Urinary bladder (tissue), 4 donors: ENCODE data around the gene PLAAT4. TPM values are rescaled to one million over a fixed set of nuclear protein-coding genes. Genes with fewer than 3 reads are reported as not detected.
"Not testable (repeated sequence)": the region's sequence is repeated elsewhere in the genome, so short reads cannot be mapped to it uniquely, and the experiment has no call there.

Experiments
- DNase-seq: peaks from one replicate; pipeline ENCODE4 v3.0.0-alpha.2; 2015; ENCODE audit errors: extremely low spot score
- H3K27ac ChIP-seq: one replicate; pipeline ENCODE4 v1.5.1; 2013; ENCODE audit warnings: low read depth, mild to moderate bottlenecking, moderate library complexity
- H3K36me3 ChIP-seq: one replicate; pipeline ENCODE4 v1.6.1; 2013; ENCODE audit warnings: mild to moderate bottlenecking, moderate library complexity; ENCODE audit not compliant: insufficient read depth
- H3K4me1 ChIP-seq: one replicate; pipeline ENCODE4 v1.6.1; 2013; ENCODE audit warnings: mild to moderate bottlenecking, moderate library complexity; ENCODE audit not compliant: insufficient read depth
- H3K4me3 ChIP-seq: one replicate; pipeline ENCODE4 v1.5.1; 2013; ENCODE audit warnings: low read depth, low read length
- WGBS: extraction: QIAGEN DNeasy Blood & Tissue Kit; methylation state at CpG from one replicate; pipeline ENCODE4 v1.1.7; 2013; 5-methylcytosine and 5-hydroxymethylcytosine counted together
- polyA plus RNA-seq: library from polyadenylated mRNA; stranded (reverse); fragments of 200-250 nt; gene quantifications from one replicate; pipeline ENCODE4 v1.2.3, GENCODE V29; 2013
- total RNA-seq: library from RNA; depleted of rRNA; stranded (reverse); fragments of >200 nt; gene quantifications from one replicate; pipeline ENCODE4 v1.2.3, GENCODE V29; 2014
- donor health status: healthy with polysubstance abuse.
- donor health status: healthy.

PLAAT4 gene
- total and polyA plus RNA-seq, 2 donors = 9.4 to 37.4 TPM

GRCh38 chr11:63520606-63521170, 15.9 kb upstream of the PLAAT4 start:
- no peaks in the 10 kb centered on the region for H3K36me3 ChIP-seq
- no peaks in the 10 kb centered on the region for H3K4me1 ChIP-seq

GRCh38 chr11:63521896-63522295, 14.7 kb upstream of the PLAAT4 start:
- 85% methylated on average over 2 of the region's 2 CpGs for WGBS
- Histone ChIP-seq H3K27ac (no peak overlapping the region), H3K4me1 (no peaks in the 10 kb centered on the region), H3K4me3 (no peak overlapping the region), H3K36me3 (no peaks in the 10 kb centered on the region)
- no peak for DNase-seq

More at GRCh38 chr11:63520606-63521170, 15.9 kb upstream of the PLAAT4 start:
- 82% methylated on average over 5 of the region's 5 CpGs for WGBS
- Histone ChIP-seq H3K4me3 (no peak overlapping the region), H3K27ac (no peak overlapping the region)
- DNase-seq = no peak

GRCh38 chr11:63523151-63523550, 13.5 kb upstream of the PLAAT4 start:
- H3K27ac ChIP-seq = no peak overlapping the region
- DNase-seq = no peak
- 75% methylated on average over 7 of the region's 7 CpGs for WGBS
- no peaks in the 10 kb centered on the region for H3K4me1 ChIP-seq
- H3K4me3 ChIP-seq = no peak overlapping the region
- no peaks in the 10 kb centered on the region for H3K36me3 ChIP-seq

- Histone ChIP-seq H3K4me3 (no peak overlapping the region), H3K27ac (no peak overlapping the region), H3K4me1 (no peaks in the 10 kb centered on the region), H3K36me3 (no peaks in the 10 kb centered on the region)
- DNase-seq = no peak
- 83% methylated on average over 2 of the region's 2 CpGs for WGBS
Observed at GRCh38 chr11:63527667-63528066, 8.9 kb upstream of the PLAAT4 start.

- H3K4me1 ChIP-seq, DNase-seq, H3K36me3 ChIP-seq, H3K27ac ChIP-seq, H3K4me3 ChIP-seq: not testable (repeated sequence)
- WGBS = 41% methylated on average over 8 of the region's 11 CpGs
Observed at GRCh38 chr11:63528156-63528555, 8.5 kb upstream of the PLAAT4 start.

- not testable (repeated sequence) for H3K4me1 ChIP-seq, H3K4me3 ChIP-seq, DNase-seq, H3K27ac ChIP-seq, H3K36me3 ChIP-seq
- 66% methylated on average over 1 of the region's 3 CpGs for WGBS
Observed at GRCh38 chr11:63528729-63529278, 7.8 kb upstream of the PLAAT4 start.

- not testable (repeated sequence) for H3K36me3 ChIP-seq, H3K27ac ChIP-seq, H3K4me3 ChIP-seq, H3K4me1 ChIP-seq, DNase-seq
- 77% methylated on average over 6 of the region's 6 CpGs for WGBS
Observed at GRCh38 chr11:63529373-63529772, 7.2 kb upstream of the PLAAT4 start.

DNA sequence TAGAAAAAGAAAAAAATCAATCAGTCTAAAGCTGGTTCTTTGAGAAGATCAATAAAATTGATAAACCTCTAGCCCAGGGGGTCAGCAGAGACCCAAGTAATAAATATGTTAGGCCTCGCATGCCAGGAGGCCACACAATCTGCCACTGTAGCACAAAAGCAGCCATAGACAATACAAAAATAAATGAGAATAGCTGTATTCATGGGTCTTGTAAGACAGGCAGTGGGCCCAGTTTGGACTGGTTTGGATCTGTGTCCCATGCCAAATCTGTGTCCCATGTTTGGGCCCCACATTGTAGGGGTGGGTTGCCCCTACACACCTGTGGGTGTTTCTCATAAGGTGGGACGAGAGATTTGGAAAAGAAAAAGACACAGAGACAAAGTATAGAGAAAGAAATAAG, 6.6 kb upstream of the PLAAT4 start:
- no peaks in the 10 kb centered on the region for H3K36me3 ChIP-seq
- H3K4me1 ChIP-seq = peaks cover 2% of the 10 kb centered on the region
- no peak for DNase-seq
- H3K27ac ChIP-seq = no peak overlapping the region
- no peak overlapping the region for H3K4me3 ChIP-seq
- 96% methylated on average over 2 of the region's 2 CpGs for WGBS

GRCh38 chr11:63531074-63531792, 5.4 kb upstream of the PLAAT4 start:
- not testable (repeated sequence) for H3K4me3 ChIP-seq, H3K27ac ChIP-seq, H3K36me3 ChIP-seq, H3K4me1 ChIP-seq
- WGBS = 71% methylated on average over 4 of the region's 6 CpGs
- peak; percentile 14 for DNase-seq

DNA sequence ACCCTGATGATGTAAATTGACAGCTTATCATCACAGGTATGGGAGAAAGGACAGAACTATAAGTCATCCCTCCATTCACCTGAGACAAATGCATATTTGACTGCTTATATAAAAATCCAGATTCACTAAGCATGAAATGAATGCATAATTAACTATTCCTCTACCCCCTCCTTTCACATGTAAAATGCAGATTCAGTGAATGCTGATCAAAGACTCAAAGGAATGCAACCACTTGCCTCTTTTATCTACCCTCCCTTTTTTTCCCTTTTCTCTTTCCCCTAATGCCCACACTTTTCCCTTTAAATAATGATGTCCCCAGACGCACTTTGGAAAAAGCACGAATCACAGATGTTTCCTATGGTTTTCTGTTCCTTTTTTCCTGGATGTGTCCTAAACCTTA, 4.5 kb upstream of the PLAAT4 start:
- Histone ChIP-seq H3K36me3 (no peaks in the 10 kb centered on the region), H3K27ac (no peak overlapping the region), H3K4me1 (peaks cover 2% of the 10 kb centered on the region), H3K4me3 (no peak overlapping the region)
- no peak for DNase-seq
- 81% methylated on average over 2 of the region's 2 CpGs for WGBS

- Histone ChIP-seq H3K4me1 (peaks cover 2% of the 10 kb centered on the region), H3K27ac (no peak overlapping the region), H3K36me3 (no peaks in the 10 kb centered on the region), H3K4me3 (no peak overlapping the region)
- DNase-seq = no peak
- WGBS = 66% methylated on average over 4 of the region's 4 CpGs
Observed at GRCh38 chr11:63532799-63533475, 3.7 kb upstream of the PLAAT4 start.

- Histone ChIP-seq H3K36me3 (no peaks in the 10 kb centered on the region), H3K4me3 (no peak overlapping the region), H3K27ac (no peak overlapping the region), H3K4me1 (peaks cover 2% of the 10 kb centered on the region)
- DNase-seq = no peak
- WGBS = 63% methylated on average over 3 of the region's 3 CpGs
Observed at GRCh38 chr11:63534076-63534475, 2.5 kb upstream of the PLAAT4 start.

- 86% methylated on average over 5 of the region's 5 CpGs for WGBS
- Histone ChIP-seq H3K4me3 (no peak overlapping the region), H3K27ac (no peak overlapping the region), H3K4me1 (peaks cover 2% of the 10 kb centered on the region), H3K36me3 (no peaks in the 10 kb centered on the region)
- no peak for DNase-seq
Observed at GRCh38 chr11:63534895-63535461, 1.6 kb upstream of the PLAAT4 start.
